HepG2 (cell line): ENCODE results near the gene FAM228B. TPM values are rescaled to one million over a fixed set of nuclear protein-coding genes. Genes with fewer than 3 reads are reported as not detected.
A peak's percentile ranks its signal among the peaks of the same experiment; 100 is the strongest.

ENCODE experiments used
- AGO1 ChIP-seq: fragments of 200-400 bp; formaldehyde crosslinking; IDR thresholded peaks from 2 replicates; pipeline ENCODE4 v1.6.1; 2017; ENCODE audit warnings: mild to moderate bottlenecking, low read depth, low read length, moderate library complexity; ENCODE audit not compliant: poor library complexity, severe bottlenecking
- CCDC6 ChIP-seq: sonication (generic); formaldehyde crosslinking; IDR thresholded peaks from 2 replicates; pipeline ENCODE4 v1.8.1; 2022; ENCODE audit warnings: mild to moderate bottlenecking, missing genetic modification reagents, moderate library complexity
- CEBPG ChIP-seq: IDR thresholded peaks from 2 replicates; pipeline ENCODE4 v1.6.1; 2016
- DMTF1 ChIP-seq: sonication (generic); formaldehyde crosslinking; IDR thresholded peaks from 2 replicates; pipeline ENCODE4 v1.4.0; 2020; ENCODE audit warnings: mild to moderate bottlenecking, missing genetic modification reagents
- ELF1 ChIP-seq: sonication (generic); formaldehyde crosslinking; IDR thresholded peaks from 2 replicates; pipeline ENCODE4 v1.4.0; 2020; ENCODE audit warnings: missing genetic modification reagents
- ETV5 ChIP-seq: IDR thresholded peaks from 2 replicates; pipeline ENCODE4 v1.6.1; 2018; ENCODE audit warnings: missing biosample characterization, missing genetic modification reagents, inconsistent platforms, borderline replicate concordance
- ETV6 ChIP-seq: sonication (generic); formaldehyde crosslinking; conservative IDR thresholded peaks from 2 replicates; pipeline ENCODE4 v1.4.0; 2020; ENCODE audit warnings: missing genetic modification reagents
- FIP1L1 ChIP-seq: fragments of 200-400 bp; formaldehyde crosslinking; IDR thresholded peaks from 2 replicates; pipeline ENCODE4 v1.6.1; 2018; ENCODE audit warnings: low read depth, mild to moderate bottlenecking, low read length, moderate library complexity, borderline replicate concordance; ENCODE audit not compliant: insufficient read depth
- GABPB1 ChIP-seq: IDR thresholded peaks from 2 replicates; pipeline ENCODE4 v1.6.1; 2016; ENCODE audit warnings: mild to moderate bottlenecking, missing genetic modification reagents, moderate library complexity, missing compliant biosample characterization
- KMT2B ChIP-seq: IDR thresholded peaks from 2 replicates; pipeline ENCODE4 v1.6.1; 2016; ENCODE audit warnings: missing genetic modification reagents, missing compliant biosample characterization
- MAFK ChIP-seq, 2 experiments: IDR thresholded peaks in 1 of 2; conservative IDR thresholded peaks in 1 of 2; 2 replicates each; pipeline ENCODE4 v1.6.1; 2011; ENCODE audit warnings: improper control_type of control experiment in 2 of 2, low read length in 2 of 2
- NCOR1 ChIP-seq: fragments of 200-600 bp; sonication (generic); IDR thresholded peaks from 2 replicates; pipeline ENCODE4 v1.7.0; 2017; ENCODE audit warnings: antibody characterized with exemption, low read length, borderline replicate concordance
- PHF5A ChIP-seq: IDR thresholded peaks from one replicate; pipeline ENCODE4 v1.6.1; 2018; ENCODE audit warnings: low read depth, missing genetic modification reagents; ENCODE audit not compliant: unreplicated experiment
- SKI ChIP-seq: fragments of 450-650 bp; IDR thresholded peaks from one replicate; pipeline ENCODE4 v1.6.1; 2018; ENCODE audit warnings: mild to moderate bottlenecking; ENCODE audit not compliant: partially characterized antibody
- SP140L ChIP-seq: sonication (generic); formaldehyde crosslinking; IDR thresholded peaks from 2 replicates; pipeline ENCODE4 v1.4.0; 2020; ENCODE audit warnings: missing genetic modification reagents, borderline replicate concordance
- ZFP90 ChIP-seq: sonication (generic); formaldehyde crosslinking; IDR thresholded peaks from 2 replicates; pipeline ENCODE4 v1.8.0; 2022; ENCODE audit warnings: missing genetic modification reagents, mild to moderate bottlenecking, inconsistent platforms, borderline replicate concordance
- ZNF205 ChIP-seq: IDR thresholded peaks from 2 replicates; pipeline ENCODE4 v1.6.1; 2018; ENCODE audit warnings: missing biosample characterization, missing genetic modification reagents
- ZNF678 ChIP-seq: sonication (generic); formaldehyde crosslinking; IDR thresholded peaks from 2 replicates; pipeline ENCODE4 v1.4.0; 2020; ENCODE audit warnings: mild to moderate bottlenecking, missing genetic modification reagents
- ZSCAN22 ChIP-seq: sonication (generic); formaldehyde crosslinking; IDR thresholded peaks from 2 replicates; pipeline ENCODE4 v1.4.0; 2020; ENCODE audit warnings: mild to moderate bottlenecking, missing genetic modification reagents
- ZXDC ChIP-seq: sonication (generic); formaldehyde crosslinking; IDR thresholded peaks from 2 replicates; pipeline ENCODE4 v1.5.0; 2020; ENCODE audit warnings: mild to moderate bottlenecking, missing genetic modification reagents
- polyA plus RNA-seq, 8 experiments: library from polyadenylated mRNA; depleted of rRNA in 3 of 8; stranded (reverse) in 7 of 8; unstranded in 1 of 8; fragments of >200 nt; fragmentation: Illumina TruSeq in 4 of 8; extraction: Trizol in 4 of 8; gene quantifications; 2 replicates each; pipeline versions ENCODE4 v1.2.1 to v1.2.3, GENCODE V29; 2011 to 2016; ENCODE audit warnings: low read depth in 4 of 8, missing spikeins in 1 of 8, mixed read lengths in 1 of 8; ENCODE audit not compliant: insufficient read depth in 1 of 8
- total RNA-seq, 5 experiments: library from RNA; depleted of rRNA; stranded (reverse); fragments of >200 nt; fragmentation: Illumina TruSeq; extraction: Trizol; gene quantifications; 2 replicates each; pipeline ENCODE4 v1.2.3, GENCODE V29; 2016; ENCODE audit warnings: low read depth in 1 of 5
- TF ChIP-seq, protein P1 (sequence below): sonication (generic); formaldehyde crosslinking; IDR thresholded peaks from 2 replicates; pipeline ENCODE4 v1.4.0; 2020; ENCODE audit warnings: missing genetic modification reagents

FAM228B gene
- total and polyA plus RNA-seq, 2 of the 13 experiments (the other 11 are each of a cell fraction or from before 2014, with no cell fraction given), result 0.79 to 1.1 TPM

GRCh38 chr2:24075915-24076848 lies 47.1 kb upstream of the FAM228B start, which contains the start of gene SF3B6 (continued):
- TF ChIP-seq MAFK (conservative IDR thresholded peaks at IDR 0.05 in 1 of 2, IDR thresholded peaks at IDR 0.05 in 1 of 2; ENCODE audit: low read length in 2 of 2) (peak; percentile 64 to 73), ETV5 (CRISPR knock-in tag) (peak; percentile 99), KMT2B (CRISPR knock-in tag) (peak; percentile 99), DMTF1 (CRISPR knock-in tag) (no peak), ELF1 (CRISPR knock-in tag) (peak; percentile 100), SP140L (peak; percentile 89; the same call in 1 of the 2 replicates), CCDC6 (CRISPR knock-in tag) (peak; percentile 73; the same call in 1 of the 2 replicates), PHF5A (peak; percentile 69), CEBPG (peak; percentile 77), SKI (peak; percentile 73), ZNF205 (CRISPR knock-in tag) (peak; percentile 97; the same call in 1 of the 2 replicates), NCOR1 (no peak; the same call in 1 of the 2 replicates), AGO1 (peak; percentile 100), FIP1L1 (peak; percentile 97), ZNF678 (CRISPR knock-in tag) (peak; percentile 87; the same call in 1 of the 2 replicates), ETV6 (CRISPR knock-in tag) (peak; percentile 90; the same call in 1 of the 2 replicates), ZSCAN22 (CRISPR knock-in tag) (no peak; the same call in none of the 2 replicates), ZFP90 (CRISPR knock-in tag) (peak; percentile 97), GABPB1 (CRISPR knock-in tag) (peak; percentile 99), ZXDC (peak; percentile 96)
- TF ChIP-seq, protein P1, sequence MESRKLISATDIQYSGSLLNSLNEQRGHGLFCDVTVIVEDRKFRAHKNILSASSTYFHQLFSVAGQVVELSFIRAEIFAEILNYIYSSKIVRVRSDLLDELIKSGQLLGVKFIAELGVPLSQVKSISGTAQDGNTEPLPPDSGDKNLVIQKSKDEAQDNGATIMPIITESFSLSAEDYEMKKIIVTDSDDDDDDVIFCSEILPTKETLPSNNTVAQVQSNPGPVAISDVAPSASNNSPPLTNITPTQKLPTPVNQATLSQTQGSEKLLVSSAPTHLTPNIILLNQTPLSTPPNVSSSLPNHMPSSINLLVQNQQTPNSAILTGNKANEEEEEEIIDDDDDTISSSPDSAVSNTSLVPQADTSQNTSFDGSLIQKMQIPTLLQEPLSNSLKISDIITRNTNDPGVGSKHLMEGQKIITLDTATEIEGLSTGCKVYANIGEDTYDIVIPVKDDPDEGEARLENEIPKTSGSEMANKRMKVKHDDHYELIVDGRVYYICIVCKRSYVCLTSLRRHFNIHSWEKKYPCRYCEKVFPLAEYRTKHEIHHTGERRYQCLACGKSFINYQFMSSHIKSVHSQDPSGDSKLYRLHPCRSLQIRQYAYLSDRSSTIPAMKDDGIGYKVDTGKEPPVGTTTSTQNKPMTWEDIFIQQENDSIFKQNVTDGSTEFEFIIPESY (CRISPR knock-in tag), result peak; percentile 92
